Left hindlimb (tissue), 1 donor: ENCODE data around the gene SYNE1.
"Not testable (repeated sequence)": the region's sequence is repeated elsewhere in the genome, so short reads cannot be mapped to it uniquely, and the experiment has no call there.

Source experiments
- DNase-seq: peaks from one replicate; pipeline ENCODE4 v3.0.0-alpha.2; 2018

Gene SYNE1

DNA sequence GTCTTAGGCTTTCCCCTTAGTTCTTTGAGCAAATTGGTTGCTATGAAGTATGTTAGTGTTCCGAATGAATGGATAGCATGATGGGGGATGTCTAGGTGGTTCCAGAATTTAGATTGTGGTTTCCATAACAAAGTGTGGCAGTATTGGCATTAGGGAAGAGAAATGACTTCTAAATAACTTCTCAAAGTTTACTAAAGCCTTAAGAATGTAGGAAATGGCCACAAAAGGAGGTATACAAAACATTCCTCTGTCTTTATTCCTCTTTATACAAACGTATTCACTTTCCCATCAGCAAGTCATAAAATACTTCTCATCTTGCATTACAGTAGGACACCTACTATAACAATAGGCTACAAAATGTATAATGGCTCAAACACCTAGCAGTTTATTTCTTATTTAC, 550.1 kb downstream of the SYNE1 start:
- DNase-seq: no peak

DNA sequence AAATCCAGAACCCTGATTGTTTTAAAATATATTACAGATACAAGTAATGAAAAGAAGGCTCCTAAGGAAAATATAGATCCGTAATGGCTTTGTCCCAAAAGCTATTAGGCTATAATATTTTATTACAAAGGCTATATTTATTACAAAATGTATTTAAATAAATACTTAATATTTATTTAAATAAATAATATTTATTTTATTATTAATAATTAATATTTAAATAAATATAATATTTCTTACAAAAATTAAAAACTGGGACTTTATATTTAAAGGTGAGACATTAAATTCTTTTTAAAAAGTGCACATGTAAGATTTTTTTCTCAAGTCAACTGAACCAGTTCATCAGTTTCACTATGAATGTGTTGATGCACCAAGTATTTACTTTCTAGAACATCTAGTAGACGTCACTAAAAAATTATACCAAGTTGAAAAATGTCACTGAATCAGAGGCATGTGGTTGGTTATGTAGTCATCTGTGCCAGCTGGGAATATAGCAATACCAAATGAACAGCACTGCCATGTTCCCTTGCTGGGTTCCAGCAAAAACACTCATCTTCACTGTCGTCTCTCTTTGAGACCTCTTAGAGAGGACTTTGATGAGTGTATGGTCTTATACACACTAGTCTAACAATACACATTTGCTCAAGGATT, 550.8 kb downstream of the SYNE1 start:
- no peak for DNase-seq

GRCh38 chr6:152085451-152085921, 551.7 kb downstream of the SYNE1 start:
- DNase-seq: no peak

DNA sequence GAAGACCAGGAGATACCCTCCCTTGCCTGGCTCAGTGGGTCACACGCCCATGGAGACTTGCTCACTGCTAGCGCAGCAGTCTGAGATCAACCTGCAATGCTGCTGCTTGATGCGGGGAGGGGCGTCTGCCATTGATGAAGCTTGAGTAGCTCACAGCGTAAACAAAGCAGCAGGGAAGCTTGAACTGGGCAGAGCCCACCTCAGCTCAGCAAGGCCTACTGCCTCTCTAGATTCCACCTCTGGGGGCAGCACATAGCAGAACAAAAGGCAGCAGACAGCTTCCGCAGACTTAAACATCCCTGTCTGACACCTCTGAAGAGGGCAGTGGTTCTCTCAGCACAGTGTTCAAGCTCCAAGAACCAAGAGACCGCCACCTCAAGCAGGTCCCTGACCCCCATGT, 558.4 kb downstream of the SYNE1 start:
- no peak for DNase-seq

- no peak for DNase-seq
Observed at GRCh38 chr6:152078001-152078400, 559.2 kb downstream of the SYNE1 start.

- not testable (repeated sequence) for DNase-seq
Observed at GRCh38 chr6:152076242-152076641, 560.9 kb downstream of the SYNE1 start.

DNA sequence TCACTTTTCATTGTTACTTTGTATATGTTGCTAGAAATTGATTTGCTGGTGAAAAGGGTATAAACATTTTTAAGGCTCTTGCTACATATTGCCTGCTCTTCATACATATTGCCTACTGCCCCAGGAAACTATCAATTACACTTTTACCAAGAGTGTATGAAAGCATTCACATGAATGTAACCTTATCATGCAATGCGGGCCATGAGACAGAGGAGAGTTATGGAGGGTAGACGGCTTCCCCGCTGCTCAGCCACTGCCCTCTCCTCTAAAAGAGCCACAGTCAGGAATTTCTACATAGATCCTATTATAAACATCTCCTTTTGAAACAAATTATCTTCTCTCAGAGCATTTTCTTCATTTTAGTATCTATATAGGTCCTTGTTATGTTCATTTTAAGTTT, 565.3 kb downstream of the SYNE1 start:
- DNase-seq: no peak
